Measurements from ENCODE around the gene SELENON. TPM values are rescaled to one million over a fixed set of nuclear protein-coding genes. Genes with fewer than 3 reads are reported as not detected.

The SELENON gene
- total RNA-seq, 4 donors from 2014 or later = 21.9 to 39.3 (median 26.9) TPM

- peaks cover 12% of the 10 kb centered on the region for H3K4me1 ChIP-seq
- no peak for DNase-seq (ENCODE audit: low spot score in 2 of 2)
- no peak overlapping the region for H3K4me3 ChIP-seq
- WGBS = 78% methylated on average over 9 of the region's 9 CpGs
- peaks cover 4% of the 10 kb centered on the region for H3K36me3 ChIP-seq
- TF ChIP-seq CTCF (IDR thresholded peaks at IDR 0.05) (no peak), POLR2A (IDR thresholded peaks at IDR 0.05) (no peak), EP300 (IDR thresholded peaks at IDR 0.05) (no peak), POLR2AphosphoS5 (IDR thresholded peaks at IDR 0.05) (no peak)
- H3K27me3 ChIP-seq = no peaks in the 10 kb centered on the region
- no peak overlapping the region for H3K27ac ChIP-seq
- H3K9me3 ChIP-seq = no peaks in the 10 kb centered on the region
Observed at GRCh38 chr1:25784575-25785051, 15.4 kb upstream of the SELENON start.

DNA sequence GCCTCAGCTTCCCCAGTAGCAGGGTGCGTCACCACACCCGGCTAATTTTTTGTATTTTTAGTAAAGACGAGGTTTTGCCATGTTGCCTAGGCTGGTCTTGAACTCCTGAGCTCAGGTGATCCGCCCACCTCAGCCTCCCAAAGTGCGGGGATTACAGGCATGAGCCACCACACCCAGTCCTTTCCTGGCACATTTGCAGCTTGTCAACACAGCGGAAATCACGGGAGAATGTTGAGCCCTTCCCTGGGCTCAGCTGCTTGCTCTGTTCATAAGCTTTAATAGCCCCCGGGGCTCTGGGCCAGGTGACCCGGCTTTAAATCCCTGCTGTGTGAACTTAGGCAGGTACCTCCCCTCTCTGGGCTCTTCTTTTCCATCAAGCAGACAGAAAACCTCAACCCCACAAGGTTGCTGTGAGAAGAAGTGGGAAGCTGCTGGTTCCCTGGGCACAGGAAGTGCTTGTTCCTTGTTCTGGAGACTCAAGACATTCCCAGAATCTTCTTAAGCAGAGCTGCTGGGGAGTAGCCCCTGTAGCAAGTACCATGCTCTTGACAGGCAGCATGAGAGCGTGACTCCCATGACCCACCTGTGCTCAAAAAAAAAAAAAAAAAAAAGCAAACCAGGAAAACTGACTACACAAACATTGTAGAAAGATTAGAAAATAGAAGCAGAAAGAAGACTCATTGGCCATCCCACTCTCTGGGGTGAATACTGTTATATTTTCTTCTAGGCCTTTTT lies 14.5 kb upstream of the SELENON start:
- H3K4me1 ChIP-seq = peaks cover 12% of the 10 kb centered on the region
- H3K27ac ChIP-seq = no peak overlapping the region
- 67% methylated on average over 10 of the region's 10 CpGs for WGBS
- no peak overlapping the region for H3K4me3 ChIP-seq
- TF ChIP-seq EP300 (IDR thresholded peaks at IDR 0.05) (no peak), CTCF (IDR thresholded peaks at IDR 0.05) (no peak), POLR2A (IDR thresholded peaks at IDR 0.05) (no peak), POLR2AphosphoS5 (IDR thresholded peaks at IDR 0.05) (no peak)
- no peaks in the 10 kb centered on the region for H3K27me3 ChIP-seq
- H3K36me3 ChIP-seq = peaks cover 4% of the 10 kb centered on the region
- DNase-seq (ENCODE audit: low spot score in 2 of 2) = no peak
- no peaks in the 10 kb centered on the region for H3K9me3 ChIP-seq

GRCh38 chr1:25786887-25787759 lies 12.9 kb upstream of the SELENON start:
- H3K9me3 ChIP-seq = no peaks in the 10 kb centered on the region
- no peaks in the 10 kb centered on the region for H3K27me3 ChIP-seq
- H3K4me1 ChIP-seq = peaks cover 12% of the 10 kb centered on the region
- no peak overlapping the region for H3K4me3 ChIP-seq
- H3K36me3 ChIP-seq = peaks cover 4% of the 10 kb centered on the region
- no peak for DNase-seq (ENCODE audit: low spot score in 2 of 2)
- H3K27ac ChIP-seq = no peak overlapping the region
- no peak for TF ChIP-seq POLR2AphosphoS5 (IDR thresholded peaks at IDR 0.05)
- TF ChIP-seq EP300 (IDR thresholded peaks at IDR 0.05) = no peak
- no peak for TF ChIP-seq CTCF (IDR thresholded peaks at IDR 0.05)
- 52% methylated on average over 11 of the region's 11 CpGs for WGBS

DNA sequence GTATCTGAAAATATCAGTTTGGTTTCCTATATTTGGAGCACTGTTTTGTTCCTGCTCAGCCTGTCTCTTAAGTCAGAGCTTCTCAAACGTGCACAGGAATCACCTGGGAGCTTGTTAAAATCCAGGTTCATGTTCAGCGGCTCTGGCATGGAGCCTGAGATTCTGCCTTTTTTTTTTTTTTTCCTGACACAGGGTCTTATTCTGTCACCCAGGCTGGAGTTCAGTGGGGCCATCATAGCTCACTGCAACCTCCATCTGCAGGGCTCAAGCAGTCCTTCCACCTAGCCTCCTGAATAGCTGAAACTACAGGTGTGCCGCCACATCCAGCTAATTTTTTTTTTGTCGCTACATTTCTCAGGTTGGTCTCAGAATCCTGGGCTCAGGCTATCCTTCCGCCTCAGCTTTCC lies 12.2 kb upstream of the SELENON start:
- no peak for TF ChIP-seq CTCF (IDR thresholded peaks at IDR 0.05)
- Histone ChIP-seq H3K27me3 (no peaks in the 10 kb centered on the region), H3K27ac (no peak overlapping the region), H3K36me3 (peaks cover 4% of the 10 kb centered on the region), H3K9me3 (no peaks in the 10 kb centered on the region), H3K4me1 (peaks cover 12% of the 10 kb centered on the region), H3K4me3 (no peak overlapping the region)
- WGBS = 79% methylated on average over 5 of the region's 5 CpGs
- no peak for DNase-seq (ENCODE audit: low spot score in 2 of 2)

GRCh38 chr1:25790472-25790871 lies 9.5 kb upstream of the SELENON start:
- H3K27ac ChIP-seq = no peak overlapping the region
- H3K9me3 ChIP-seq = no peaks in the 10 kb centered on the region
- DNase-seq (ENCODE audit: low spot score in 2 of 2) = no peak
- peaks cover 4% of the 10 kb centered on the region for H3K36me3 ChIP-seq
- H3K4me3 ChIP-seq = no peak overlapping the region
- 94% methylated on average over 6 of the region's 6 CpGs for WGBS
- no peak for TF ChIP-seq EP300 (IDR thresholded peaks at IDR 0.05)
- TF ChIP-seq POLR2A (IDR thresholded peaks at IDR 0.05) = no peak
- TF ChIP-seq CTCF (IDR thresholded peaks at IDR 0.05) = no peak
- TF ChIP-seq POLR2AphosphoS5 (IDR thresholded peaks at IDR 0.05) = no peak
- H3K27me3 ChIP-seq = no peaks in the 10 kb centered on the region
- peaks cover 12% of the 10 kb centered on the region for H3K4me1 ChIP-seq

Data from suprapubic skin (tissue), 4 donors.